ENCODE measurements around the gene MSX2. TPM values are rescaled to one million over a fixed set of nuclear protein-coding genes. Genes with fewer than 3 reads are reported as not detected.

MSX2 gene
- 0.53 TPM in 1 of 2 replicates, not detected in the other for total RNA-seq

GRCh38 chr5:174724484-174725260 lies at the start of gene MSX2:
Gene MSX2, plus strand, starts transcription at chr5:174724582. Its CDS starts 78 bp downstream, at chr5:174724660.

Data from myometrial cell (primary cell).